Measurements from ENCODE around the gene STK32B. TPM values are rescaled to one million over a fixed set of nuclear protein-coding genes. Genes with fewer than 3 reads are reported as not detected.
A peak's percentile ranks its signal among the peaks of the same experiment; 100 is the strongest.

STK32B gene
- total RNA-seq, 1 experiment from 2014 or later: 1.1 TPM

DNA sequence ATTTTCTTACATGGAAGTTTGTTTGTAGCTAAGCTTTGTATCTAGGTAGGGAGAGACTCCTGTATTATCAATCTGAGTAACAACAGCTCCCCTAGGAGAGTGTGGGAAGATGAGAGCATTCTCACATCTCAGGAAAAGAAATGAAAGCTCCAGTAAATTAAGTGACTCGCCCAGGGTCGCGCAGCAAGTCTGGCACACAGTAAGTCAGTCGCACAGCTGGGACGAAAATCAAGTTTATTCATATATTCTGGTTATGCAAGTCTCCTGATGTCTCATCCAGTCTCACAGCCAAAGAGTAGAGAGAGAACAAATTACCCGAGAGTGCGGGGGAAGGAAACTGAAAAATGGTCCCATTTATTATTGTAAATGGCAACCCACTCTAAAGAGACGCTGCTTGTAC lies 216.1 kb downstream of the STK32B start:
- DNase-seq: peak; percentile 10
- Histone ChIP-seq H3F3A (ENCODE audit: low read length, unreplicated experiment) (no peaks in the 10 kb centered on the region), H3K4me1 (ENCODE audit: insufficient read depth, low read length) (no peaks in the 10 kb centered on the region), H3K27me3 (ENCODE audit: low read length) (peaks cover 27% of the 10 kb centered on the region), H3K79me2 (ENCODE audit: low read length) (no peaks in the 10 kb centered on the region), H3K27ac (ENCODE audit: low read length) (no peak overlapping the region), H3K9me3 (ENCODE audit: low read length) (no peaks in the 10 kb centered on the region), H3K36me3 (ENCODE audit: low read depth, low read length) (no peaks in the 10 kb centered on the region), H2AFZ (ENCODE audit: low read length) (no peak overlapping the region), H3K9me2 (replicated peaks; ENCODE audit: low read length) (no peaks in the 10 kb centered on the region), H3K9ac (ENCODE audit: low read length) (no peak overlapping the region), H3K4me2 (ENCODE audit: low read length) (no peak overlapping the region), H3K4me3 (ENCODE audit: low read length) (no peak overlapping the region), H4K20me1 (ENCODE audit: low read length) (no peaks in the 10 kb centered on the region)
- BruUV-seq (replicated peaks): no TSS peak
- no peak for TF ChIP-seq EZH2phosphoT487 (IDR thresholded peaks at IDR 0.05; ENCODE audit: borderline replicate concordance, low read length)
- TF ChIP-seq, protein P1, sequence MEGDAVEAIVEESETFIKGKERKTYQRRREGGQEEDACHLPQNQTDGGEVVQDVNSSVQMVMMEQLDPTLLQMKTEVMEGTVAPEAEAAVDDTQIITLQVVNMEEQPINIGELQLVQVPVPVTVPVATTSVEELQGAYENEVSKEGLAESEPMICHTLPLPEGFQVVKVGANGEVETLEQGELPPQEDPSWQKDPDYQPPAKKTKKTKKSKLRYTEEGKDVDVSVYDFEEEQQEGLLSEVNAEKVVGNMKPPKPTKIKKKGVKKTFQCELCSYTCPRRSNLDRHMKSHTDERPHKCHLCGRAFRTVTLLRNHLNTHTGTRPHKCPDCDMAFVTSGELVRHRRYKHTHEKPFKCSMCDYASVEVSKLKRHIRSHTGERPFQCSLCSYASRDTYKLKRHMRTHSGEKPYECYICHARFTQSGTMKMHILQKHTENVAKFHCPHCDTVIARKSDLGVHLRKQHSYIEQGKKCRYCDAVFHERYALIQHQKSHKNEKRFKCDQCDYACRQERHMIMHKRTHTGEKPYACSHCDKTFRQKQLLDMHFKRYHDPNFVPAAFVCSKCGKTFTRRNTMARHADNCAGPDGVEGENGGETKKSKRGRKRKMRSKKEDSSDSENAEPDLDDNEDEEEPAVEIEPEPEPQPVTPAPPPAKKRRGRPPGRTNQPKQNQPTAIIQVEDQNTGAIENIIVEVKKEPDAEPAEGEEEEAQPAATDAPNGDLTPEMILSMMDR (conservative IDR thresholded peaks at IDR 0.05; ENCODE audit: low read depth, low read length): no peak
- TF ChIP-seq EZH2 (IDR thresholded peaks at IDR 0.05; ENCODE audit: low read length, unreplicated experiment): no peak
- intact Hi-C loops (cut with micrococcal nuclease): no loop called here
- ChIA-PET POLR2A (ENCODE audit: unreplicated experiment) (no interaction called here), CTCF (no interaction called here)
- ATAC-seq: no peak

DNA sequence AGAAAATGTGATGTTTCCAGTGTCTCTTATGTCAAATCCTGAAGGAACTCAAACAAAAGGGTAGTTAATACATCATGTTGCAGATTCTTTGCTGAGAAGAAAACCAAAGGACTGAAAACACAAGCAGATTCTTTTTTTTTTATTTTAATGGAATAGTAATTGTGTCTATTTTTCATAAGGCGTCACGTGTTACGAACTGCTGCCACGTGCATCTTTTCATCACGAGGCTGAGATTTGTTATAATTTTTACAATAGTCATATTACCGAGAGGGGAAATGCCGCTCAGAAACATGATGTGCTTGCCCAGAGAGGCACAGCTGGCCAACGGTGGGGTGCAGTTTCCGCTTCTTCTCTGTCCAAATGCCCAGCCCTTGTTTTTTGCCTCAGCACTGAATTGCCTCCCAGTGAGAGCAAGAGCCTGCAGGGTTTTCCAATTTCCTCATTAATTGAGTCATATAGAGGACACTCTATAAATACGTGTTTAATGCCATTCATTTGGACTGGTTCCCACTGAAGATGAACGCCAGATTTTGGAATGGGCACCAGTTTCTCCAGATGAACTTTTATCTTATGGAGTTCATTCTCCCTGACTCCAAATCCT lies 225.3 kb downstream of the STK32B start:
- no TSS peak for BruUV-seq (replicated peaks)
- no peaks in the 10 kb centered on the region for H3K9me3 ChIP-seq (ENCODE audit: low read length)
- no peak overlapping the region for H3K27ac ChIP-seq (ENCODE audit: low read length)
- H3K4me3 ChIP-seq (ENCODE audit: low read length): no peak overlapping the region
- no peak overlapping the region for H2AFZ ChIP-seq (ENCODE audit: low read length)
- ChIA-PET POLR2A (ENCODE audit: unreplicated experiment) (no interaction called here), CTCF (no interaction called here)
- H3K9me2 ChIP-seq (replicated peaks; ENCODE audit: low read length): no peaks in the 10 kb centered on the region
- H3K9ac ChIP-seq (ENCODE audit: low read length): no peak overlapping the region
- no peak overlapping the region for H3K4me2 ChIP-seq (ENCODE audit: low read length)
- H3K36me3 ChIP-seq (ENCODE audit: low read depth, low read length): no peaks in the 10 kb centered on the region
- DNase-seq (no peak), ATAC-seq (no peak)
- H3K27me3 ChIP-seq (ENCODE audit: low read length): 0 out of 2 replicates have a peak, but pooled peaks cover 3% of the 10 kb centered on the region
- no peaks in the 10 kb centered on the region for H3F3A ChIP-seq (ENCODE audit: low read length, unreplicated experiment)
- H3K4me1 ChIP-seq (ENCODE audit: insufficient read depth, low read length): no peaks in the 10 kb centered on the region
- TF ChIP-seq EZH2phosphoT487 (IDR thresholded peaks at IDR 0.05; ENCODE audit: borderline replicate concordance, low read length) (no peak), EZH2 (IDR thresholded peaks at IDR 0.05; ENCODE audit: low read length, unreplicated experiment) (no peak)
- TF ChIP-seq, protein P1 (conservative IDR thresholded peaks at IDR 0.05; ENCODE audit: low read depth, low read length): no peak
- no peaks in the 10 kb centered on the region for H3K79me2 ChIP-seq (ENCODE audit: low read length)
- no peaks in the 10 kb centered on the region for H4K20me1 ChIP-seq (ENCODE audit: low read length)
- intact Hi-C loops (cut with micrococcal nuclease): no loop called here

DNA sequence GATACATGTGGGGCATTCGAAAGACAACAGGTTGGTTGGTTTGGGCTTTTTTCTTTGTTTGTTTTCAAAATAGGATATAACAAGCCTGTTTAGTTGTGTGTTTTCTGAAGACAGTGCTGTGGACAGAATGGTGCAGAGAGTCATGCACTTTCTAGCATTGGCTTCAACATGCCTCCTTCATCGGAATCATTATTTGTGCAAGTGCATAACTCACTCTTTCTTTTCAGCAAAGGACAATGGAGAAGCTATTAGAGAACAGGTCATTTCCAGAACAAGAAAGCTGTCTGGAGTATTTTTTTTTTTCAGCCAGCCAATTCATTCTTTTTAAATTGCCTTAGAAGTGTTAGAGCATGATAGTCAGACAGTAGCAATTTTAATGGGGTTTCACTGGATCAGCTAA lies 225.8 kb downstream of the STK32B start:
- Histone ChIP-seq H3K4me1 (ENCODE audit: insufficient read depth, low read length) (no peaks in the 10 kb centered on the region), H3F3A (ENCODE audit: low read length, unreplicated experiment) (no peaks in the 10 kb centered on the region), H3K27me3 (ENCODE audit: low read length) (0 out of 2 replicates have a peak, but pooled peaks cover 3% of the 10 kb centered on the region), H3K9me2 (replicated peaks; ENCODE audit: low read length) (no peaks in the 10 kb centered on the region), H3K9me3 (ENCODE audit: low read length) (no peaks in the 10 kb centered on the region), H2AFZ (ENCODE audit: low read length) (no peak overlapping the region), H4K20me1 (ENCODE audit: low read length) (no peaks in the 10 kb centered on the region), H3K36me3 (ENCODE audit: low read depth, low read length) (no peaks in the 10 kb centered on the region), H3K79me2 (ENCODE audit: low read length) (no peaks in the 10 kb centered on the region), H3K27ac (ENCODE audit: low read length) (no peak overlapping the region), H3K9ac (ENCODE audit: low read length) (no peak overlapping the region), H3K4me3 (ENCODE audit: low read length) (no peak overlapping the region), H3K4me2 (ENCODE audit: low read length) (no peak overlapping the region)
- TF ChIP-seq EZH2 (IDR thresholded peaks at IDR 0.05; ENCODE audit: low read length, unreplicated experiment) (no peak), EZH2phosphoT487 (IDR thresholded peaks at IDR 0.05; ENCODE audit: borderline replicate concordance, low read length) (no peak)
- TF ChIP-seq, protein P1 (conservative IDR thresholded peaks at IDR 0.05; ENCODE audit: low read depth, low read length): no peak
- ATAC-seq (no peak), DNase-seq (no peak)
- ChIA-PET CTCF (no interaction called here), POLR2A (ENCODE audit: unreplicated experiment) (no interaction called here)
- intact Hi-C loops (cut with micrococcal nuclease): no loop called here
- no TSS peak for BruUV-seq (replicated peaks)
